Heart left ventricle (tissue), 16 donors: ENCODE measurements around the gene KLHL26. TPM values are rescaled to one million over a fixed set of nuclear protein-coding genes. Genes with fewer than 3 reads are reported as not detected.

Experiments
- ATAC-seq, 4 donors: fragments of 200-7000 bp; cut with Tn5 transposase; one replicate each; pipeline ENCODE4 v1.9.1; 2020 to 2022; ENCODE audit warnings: moderate library complexity in 4 of 4, mild to moderate bottlenecking in 3 of 4, moderate number of reproducible peaks in 1 of 4
- DNase-seq, 5 donors: peaks; one replicate each; pipeline ENCODE4 v3.0.0-alpha.2; 2020
- H3K27ac ChIP-seq, 12 donors: fragments of 200-600 bp; sonication (generic) in 4 of 12; one replicate each; pipeline versions ENCODE4 v1.5.0 to v1.8.0; 2016 to 2022; ENCODE audit warnings: mild to moderate bottlenecking in 2 of 12
- H3K27me3 ChIP-seq, 9 donors: fragments of 200-600 bp; sonication (generic) in 2 of 9; one replicate each; pipeline versions ENCODE4 v1.5.1 to v1.8.0; 2016 to 2022; ENCODE audit warnings: mild to moderate bottlenecking in 3 of 9
- H3K36me3 ChIP-seq, 9 donors: fragments of 200-600 bp; sonication (generic) in 2 of 9; one replicate each; pipeline versions ENCODE4 v1.5.0 to v1.8.0; 2018 to 2022; ENCODE audit warnings: mild to moderate bottlenecking in 2 of 9
- H3K4me1 ChIP-seq, 12 donors: fragments of 200-600 bp; sonication (generic) in 4 of 12; one replicate each; pipeline versions ENCODE4 v1.5.0 to v1.8.0; 2016 to 2022; ENCODE audit warnings: mild to moderate bottlenecking in 3 of 12
- H3K4me3 ChIP-seq, 12 donors: fragments of 200-600 bp; sonication (generic) in 4 of 12; one replicate each; pipeline versions ENCODE4 v1.5.0 to v1.8.0; 2017 to 2022; ENCODE audit warnings: mild to moderate bottlenecking in 9 of 12, moderate library complexity in 4 of 12
- H3K9me3 ChIP-seq, 12 donors: fragments of 200-600 bp; sonication (generic) in 4 of 12; one replicate each; pipeline versions ENCODE4 v1.5.0 to v1.8.0; 2016 to 2022; ENCODE audit warnings: mild to moderate bottlenecking in 1 of 12
- POLR2A ChIP-seq, 2 donors: fragments of 450-650 bp; IDR thresholded peaks; one replicate each; pipeline ENCODE4 v1.6.1; 2017; ENCODE audit warnings: antibody characterized with exemption in 2 of 2, mild to moderate bottlenecking in 2 of 2, moderate library complexity in 2 of 2
- WGBS, 4 donors: extraction: QIAGEN DNeasy Blood & Tissue Kit in 2 of 4; methylation state at CpG; one replicate each; pipeline versions ENCODE4 v1.1.5 to v1.1.7; 2013 to 2018; 5-methylcytosine and 5-hydroxymethylcytosine counted together
- intact Hi-C, 10 donors: fragments of 100-400 bp; cut with DNase I; formaldehyde crosslinking; loops; one replicate each; pipeline versions ENCODE4 v1.11.1 to v1.14.2; 2022
- polyA plus RNA-seq, 2 donors: library from polyadenylated mRNA; stranded (reverse); fragments of 200-250 nt; gene quantifications; one replicate each; pipeline ENCODE4 v1.2.3, GENCODE V29; 2013
- total RNA-seq, 9 donors: library from RNA; depleted of rRNA in 2 of 9; stranded (reverse); fragments of >200 nt in 2 of 9; fragmentation: NEBNext Ultra II Directional in 3 of 9; extraction: Animal tissue kit (Norgen Biotek cat#: 25700) in 3 of 9; gene quantifications; one replicate each; pipeline versions ENCODE4 v1.1.0 to v1.2.4, GENCODE V29; 2016 to 2023
- TF ChIP-seq, protein P1 (sequence below), 12 donors: fragments of 200-600 bp; sonication (generic) in 4 of 12; IDR thresholded peaks; one replicate each; pipeline versions ENCODE4 v1.5.0 to v1.8.0; 2018 to 2022; ENCODE audit warnings: antibody characterized with exemption in 12 of 12, mild to moderate bottlenecking in 5 of 12
- donor health status: ischemic (EF 13 %, LVEDD 7.1; RV severe dilation, severe dysfunction).
- donor health status: healthy with polysubstance abuse.
- donor health status: DM: no; HTN: yes; CAD: no.
- donor health status: DM: no; HTN: no; CAD: no.
- donor health status: ischemic (EF 25% LVEDD 6.9; RV normal size, moderate dysfunction).
- donor health status: ischemic (EF 25% LVEDD 5.7; RV mildly dilated, moderate dysfunction).
- donor health status: healthy.
- donor health status: DM: yes; HTN: yes; CAD: no.
- donor health status: ischemic (EF 35%, LVEDD 5.7; RV mildly dilated, moderate dysfunction).
- donor health status: nonischemic (EF 11% LVEDD 7.7; RV severe dilation, severe dysfunction).
- donor health status: DM: yes; HTN: yes; CAD: no.
- donor health status: PGD.
- donor health status: ischemic (EF 29% LVEDD 5.4; RV normal size, mild dysfunction).
- donor health status: nonischemic (EF 23%, LVEDD 6.1; RV moderate dilation, normal function).

KLHL26 gene
- total and polyA plus RNA-seq, 11 donors = 2.8 to 11.4 (median 5.8) TPM

DNA sequence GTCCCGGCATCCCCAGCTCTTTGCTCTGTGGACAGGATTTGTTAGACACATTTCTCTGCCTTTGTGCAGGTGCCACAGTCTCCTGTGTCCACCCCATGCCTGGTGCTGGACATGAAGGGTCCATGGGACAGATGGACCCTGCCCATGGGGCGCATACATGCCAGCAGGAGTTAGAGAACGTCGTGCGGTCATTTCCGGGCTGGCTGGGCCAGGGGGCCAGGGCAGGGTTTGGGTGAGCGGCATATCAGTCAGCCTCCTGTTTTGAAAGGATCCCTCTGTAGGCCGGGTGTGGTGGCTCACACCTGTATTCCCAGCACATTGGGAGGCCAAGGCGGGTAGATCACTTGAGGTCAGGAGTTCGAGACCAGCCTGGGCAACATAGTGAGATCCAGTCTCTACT is 11.0 kb downstream of the KLHL26 start:
- Histone ChIP-seq H3K4me1 (peaks cover 3 to 62% (median 39%) of the 10 kb centered on the region in 12 donors), H3K36me3 (no peaks in the 10 kb centered on the region), H3K9me3 (no peaks in the 10 kb centered on the region), H3K4me3 (no peak overlapping the region), H3K27ac (peak overlapping the region in 4 of 12 donors; percentile 79 to 97 (median 90)), H3K27me3 (no peaks in the 10 kb centered on the region)
- TF ChIP-seq, protein P1, sequence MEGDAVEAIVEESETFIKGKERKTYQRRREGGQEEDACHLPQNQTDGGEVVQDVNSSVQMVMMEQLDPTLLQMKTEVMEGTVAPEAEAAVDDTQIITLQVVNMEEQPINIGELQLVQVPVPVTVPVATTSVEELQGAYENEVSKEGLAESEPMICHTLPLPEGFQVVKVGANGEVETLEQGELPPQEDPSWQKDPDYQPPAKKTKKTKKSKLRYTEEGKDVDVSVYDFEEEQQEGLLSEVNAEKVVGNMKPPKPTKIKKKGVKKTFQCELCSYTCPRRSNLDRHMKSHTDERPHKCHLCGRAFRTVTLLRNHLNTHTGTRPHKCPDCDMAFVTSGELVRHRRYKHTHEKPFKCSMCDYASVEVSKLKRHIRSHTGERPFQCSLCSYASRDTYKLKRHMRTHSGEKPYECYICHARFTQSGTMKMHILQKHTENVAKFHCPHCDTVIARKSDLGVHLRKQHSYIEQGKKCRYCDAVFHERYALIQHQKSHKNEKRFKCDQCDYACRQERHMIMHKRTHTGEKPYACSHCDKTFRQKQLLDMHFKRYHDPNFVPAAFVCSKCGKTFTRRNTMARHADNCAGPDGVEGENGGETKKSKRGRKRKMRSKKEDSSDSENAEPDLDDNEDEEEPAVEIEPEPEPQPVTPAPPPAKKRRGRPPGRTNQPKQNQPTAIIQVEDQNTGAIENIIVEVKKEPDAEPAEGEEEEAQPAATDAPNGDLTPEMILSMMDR (IDR thresholded peaks at IDR 0.05) = no peak
- no peak for TF ChIP-seq POLR2A (IDR thresholded peaks at IDR 0.05)
- whole genome bisulfite sequencing, 4 donors = 89 to 99% (median 94%) methylated on average over 5 to 10 of the region's 10 CpGs
- ATAC-seq = no peak
- no peak for DNase-seq
- intact Hi-C loops = no loop called here

DNA sequence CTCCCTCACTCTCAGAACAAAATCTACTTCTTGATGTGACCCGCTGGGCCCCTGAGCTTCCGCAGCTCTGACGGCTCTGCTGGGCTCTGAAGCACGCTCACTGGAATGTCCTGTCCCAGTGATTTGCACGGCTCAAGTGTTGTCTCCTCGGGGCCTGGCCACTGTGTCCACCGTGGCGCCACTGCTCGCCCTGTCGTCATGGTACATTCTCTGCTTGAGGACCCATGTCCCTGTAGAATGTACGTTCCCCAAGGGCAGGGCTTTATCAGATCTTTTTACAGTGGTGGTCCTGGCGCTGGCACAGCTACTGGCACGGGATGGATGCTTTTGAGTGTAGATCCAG is 12.1 kb downstream of the KLHL26 start:
- Histone ChIP-seq H3K27me3 (no peaks in the 10 kb centered on the region), H3K4me1 (peaks cover 3 to 62% (median 39%) of the 10 kb centered on the region in 12 donors), H3K36me3 (no peaks in the 10 kb centered on the region), H3K4me3 (peak overlapping the region in 8 of 12 donors; percentile 3 to 45 (median 31)), H3K9me3 (no peaks in the 10 kb centered on the region), H3K27ac (peak overlapping the region; percentile 67 to 97 (median 82))
- WGBS, 4 donors = 55 to 71% (median 58%) methylated on average over 12 to 13 of the region's 13 CpGs
- ATAC-seq (peak in 1 of 4 donors; percentile 25), DNase-seq (no peak)
- intact Hi-C loops = no loop called here
- TF ChIP-seq, protein P1 (IDR thresholded peaks at IDR 0.05) = no peak

DNA sequence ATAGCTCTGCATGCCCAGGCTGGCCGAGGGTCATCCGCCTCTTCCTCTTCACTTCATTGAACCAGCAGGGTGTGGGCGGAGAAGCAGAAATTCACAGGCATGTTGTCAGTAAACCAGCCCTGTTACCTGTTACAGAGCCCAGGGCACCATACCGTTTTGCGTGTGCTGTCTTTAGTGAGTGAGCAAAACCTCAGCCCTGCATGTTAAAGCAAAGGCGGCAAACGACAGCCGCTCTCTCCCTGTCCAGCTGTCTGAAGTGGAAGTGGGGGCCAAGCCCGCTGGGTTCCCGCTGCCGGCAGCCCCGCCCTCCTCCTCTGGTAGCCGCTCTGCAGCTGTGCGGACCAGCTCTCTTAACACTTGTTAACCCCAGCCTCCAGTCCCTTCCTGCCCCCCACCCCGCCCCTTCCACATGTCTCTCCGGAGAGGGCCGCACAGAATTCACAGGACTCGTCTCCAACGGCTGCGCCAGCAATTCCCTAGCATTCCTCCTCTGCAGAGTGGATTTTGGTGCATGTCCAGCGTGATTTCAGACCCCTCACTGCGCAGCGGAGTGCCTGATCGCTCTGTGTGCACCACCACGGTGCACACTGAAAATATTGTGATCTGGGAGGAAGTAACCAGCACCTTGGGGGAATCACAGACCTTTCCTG is 12.7 kb downstream of the KLHL26 start:
- Histone ChIP-seq H3K27ac (peak overlapping the region; percentile 67 to 97 (median 82)), H3K27me3 (no peaks in the 10 kb centered on the region), H3K4me3 (peak overlapping the region in 10 of 12 donors; percentile 3 to 45 (median 27)), H3K4me1 (peaks cover 3 to 58% (median 39%) of the 10 kb centered on the region in 12 donors), H3K9me3 (no peaks in the 10 kb centered on the region), H3K36me3 (no peaks in the 10 kb centered on the region)
- WGBS, 4 donors = 34 to 41% (median 39%) methylated on average over 23 to 25 of the region's 25 CpGs
- TF ChIP-seq, protein P1 (IDR thresholded peaks at IDR 0.05) = no peak
- TF ChIP-seq POLR2A (IDR thresholded peaks at IDR 0.05) = no peak
- DNase-seq (peak; percentile 84 to 92 (median 86)), ATAC-seq (peak; percentile 63 to 72 (median 66))
- intact Hi-C loops = loop anchor here in 1 of 10 donors (10.0 kb wide), 1 partner anchor 55 kb away; no protein-coding TSS in a partner anchor

DNA sequence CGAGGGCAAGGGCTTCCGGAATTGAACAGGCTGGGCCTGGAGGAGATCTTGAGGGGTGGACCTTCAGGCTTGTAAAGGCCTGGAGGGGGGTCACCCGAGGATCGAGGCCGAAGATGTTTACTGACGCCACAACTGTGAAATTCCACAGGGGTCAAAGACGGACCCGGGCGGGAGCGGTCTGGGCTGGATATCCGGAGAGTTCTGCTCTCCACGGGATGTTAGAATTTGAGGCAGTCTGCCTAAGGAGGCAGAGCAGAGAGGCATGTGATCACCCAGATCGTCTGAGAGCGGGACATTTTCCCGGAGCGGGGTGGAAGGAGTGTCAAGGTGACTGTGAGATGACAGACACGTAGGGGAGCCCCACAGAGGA is 13.2 kb downstream of the KLHL26 start:
- WGBS, 4 donors = 23 to 48% (median 38%) methylated on average over 17 of the region's 17 CpGs
- H3K4me3 ChIP-seq = peak overlapping the region in 10 of 12 donors; percentile 3 to 45 (median 27)
- H3K9me3 ChIP-seq = no peaks in the 10 kb centered on the region
- no peaks in the 10 kb centered on the region for H3K27me3 ChIP-seq
- H3K27ac ChIP-seq = peak overlapping the region; percentile 67 to 97 (median 82)
- H3K4me1 ChIP-seq = peaks cover 3 to 53% (median 38%) of the 10 kb centered on the region in 12 donors
- intact Hi-C loops = loop anchor here in 1 of 10 donors (10.0 kb wide), 1 partner anchor 55 kb away; no protein-coding TSS in a partner anchor
- H3K36me3 ChIP-seq = no peaks in the 10 kb centered on the region
- ATAC-seq (peak; percentile 39 to 81 (median 50)), DNase-seq (peak in 4 of 5 donors; percentile 70 to 80 (median 74))
- no peak for TF ChIP-seq POLR2A (IDR thresholded peaks at IDR 0.05)
- TF ChIP-seq, protein P1 (IDR thresholded peaks at IDR 0.05) = no peak
